ENCODE measurements around the gene ANKRD24.

DNA sequence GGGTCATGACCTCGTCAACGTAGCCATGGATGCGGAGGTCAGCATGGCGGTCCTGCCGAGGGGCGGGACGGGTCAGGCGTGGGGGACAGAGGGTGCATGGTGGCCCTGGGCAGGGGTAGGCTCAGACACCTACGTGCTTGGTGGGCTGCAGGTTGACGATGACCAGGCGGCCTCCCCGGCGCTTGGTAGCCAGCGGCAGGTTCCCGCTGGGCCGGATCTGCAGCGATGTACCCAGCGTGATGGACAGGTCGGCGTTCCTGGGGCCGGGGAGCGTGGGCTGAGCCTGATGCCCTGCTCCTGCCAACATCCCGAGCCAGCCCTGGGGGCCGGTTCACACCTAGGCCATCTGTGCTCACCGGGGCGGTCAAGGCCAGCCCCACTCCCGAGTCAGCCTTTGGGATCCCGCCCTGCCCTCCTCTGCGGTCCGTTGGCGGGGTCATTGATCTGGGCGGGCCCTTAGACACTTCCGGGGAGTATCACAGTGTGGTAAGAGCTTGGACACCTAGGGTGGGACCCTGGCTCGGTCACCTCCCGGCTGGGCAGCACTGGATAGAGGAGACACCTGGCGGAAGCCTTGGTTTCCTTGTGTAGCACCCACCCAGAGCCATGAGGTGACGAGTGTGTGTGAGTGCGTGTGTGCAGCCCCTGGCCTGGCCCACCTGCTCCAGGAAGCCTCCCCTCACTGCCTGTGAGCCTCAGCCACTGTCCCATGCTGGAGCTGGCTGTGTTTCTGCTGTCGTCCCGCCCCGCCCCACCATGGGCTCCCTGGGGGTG is 7.4 kb upstream of the ANKRD24 start:
- TF ChIP-seq, protein P1, sequence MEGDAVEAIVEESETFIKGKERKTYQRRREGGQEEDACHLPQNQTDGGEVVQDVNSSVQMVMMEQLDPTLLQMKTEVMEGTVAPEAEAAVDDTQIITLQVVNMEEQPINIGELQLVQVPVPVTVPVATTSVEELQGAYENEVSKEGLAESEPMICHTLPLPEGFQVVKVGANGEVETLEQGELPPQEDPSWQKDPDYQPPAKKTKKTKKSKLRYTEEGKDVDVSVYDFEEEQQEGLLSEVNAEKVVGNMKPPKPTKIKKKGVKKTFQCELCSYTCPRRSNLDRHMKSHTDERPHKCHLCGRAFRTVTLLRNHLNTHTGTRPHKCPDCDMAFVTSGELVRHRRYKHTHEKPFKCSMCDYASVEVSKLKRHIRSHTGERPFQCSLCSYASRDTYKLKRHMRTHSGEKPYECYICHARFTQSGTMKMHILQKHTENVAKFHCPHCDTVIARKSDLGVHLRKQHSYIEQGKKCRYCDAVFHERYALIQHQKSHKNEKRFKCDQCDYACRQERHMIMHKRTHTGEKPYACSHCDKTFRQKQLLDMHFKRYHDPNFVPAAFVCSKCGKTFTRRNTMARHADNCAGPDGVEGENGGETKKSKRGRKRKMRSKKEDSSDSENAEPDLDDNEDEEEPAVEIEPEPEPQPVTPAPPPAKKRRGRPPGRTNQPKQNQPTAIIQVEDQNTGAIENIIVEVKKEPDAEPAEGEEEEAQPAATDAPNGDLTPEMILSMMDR (conservative IDR thresholded peaks at IDR 0.05; ENCODE audit: low read depth in 2 of 2), result no peak
- no peak for TF ChIP-seq POLR2AphosphoS5 (IDR thresholded peaks at IDR 0.05; ENCODE audit: low read depth)
- no peak for TF ChIP-seq CREB1 (CRISPR knock-in tag; IDR thresholded peaks at IDR 0.05; ENCODE audit: low read depth)
